RPMI8226 (cell line): ENCODE results near the gene FLT3.
"Not testable (repeated sequence)": the region's sequence is repeated elsewhere in the genome, so short reads cannot be mapped to it uniquely, and the experiment has no call there.

Source experiments
- DNase-seq: peaks from one replicate; pipeline ENCODE4 v3.0.0-alpha.2; 2015

Gene FLT3

DNA sequence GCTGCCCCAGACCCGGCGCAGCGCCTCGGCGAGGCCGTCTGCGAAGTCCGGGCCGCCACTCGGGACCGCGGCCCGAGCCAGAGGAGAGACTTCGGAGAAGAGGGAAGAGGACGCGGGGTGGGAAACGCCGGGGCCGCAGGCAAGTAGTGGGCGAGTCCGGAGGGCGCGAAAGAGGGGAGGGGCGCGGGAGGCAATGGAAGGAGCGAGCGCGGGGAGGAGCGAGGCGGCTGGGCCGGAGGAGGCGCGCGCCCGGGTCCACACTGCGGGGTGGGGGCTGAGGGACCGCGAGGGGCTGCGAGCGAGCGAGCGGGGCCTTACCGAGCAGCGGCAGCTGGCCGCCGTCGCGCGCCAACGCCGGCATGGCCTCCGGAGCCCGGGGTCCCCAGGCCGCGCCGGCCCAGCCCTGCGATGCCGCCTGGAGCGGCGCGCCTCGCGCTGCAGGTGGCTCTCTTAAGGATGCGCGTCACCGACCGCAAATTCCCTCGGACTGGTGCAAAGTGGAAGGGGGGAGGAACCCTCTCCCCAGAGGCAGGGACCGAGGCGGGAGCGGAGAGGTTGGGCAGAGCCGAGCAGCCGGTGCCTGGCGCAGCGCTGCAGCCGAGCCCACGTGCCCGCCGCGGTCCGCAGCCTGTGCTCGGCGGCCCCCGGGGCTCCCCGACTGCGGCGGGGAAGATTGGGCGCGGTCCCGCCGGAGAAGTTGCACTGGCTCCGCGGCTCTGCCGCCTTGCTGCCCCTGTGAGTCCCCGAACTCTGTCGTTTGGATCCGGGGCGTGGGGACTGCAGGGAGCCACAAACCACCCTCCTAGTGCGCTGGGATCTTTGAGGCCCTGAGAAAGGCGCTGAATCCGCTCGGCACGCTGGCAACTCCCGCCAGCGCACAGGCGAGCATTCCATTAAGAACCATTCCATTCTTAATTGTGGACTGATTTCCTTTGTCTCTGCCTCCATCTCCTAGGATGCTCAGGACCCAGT lies at the start of gene FLT3:
TSS of gene FLT3 (minus strand) at position 427 of the 972 bp plus-strand sequence. CDS start at position 361, 66 bp downstream.
- peak; percentile 80 for DNase-seq

GRCh38 chr13:28147495-28147894 lies 47.1 kb upstream of the FLT3 start:
- DNase-seq, result no peak

DNA sequence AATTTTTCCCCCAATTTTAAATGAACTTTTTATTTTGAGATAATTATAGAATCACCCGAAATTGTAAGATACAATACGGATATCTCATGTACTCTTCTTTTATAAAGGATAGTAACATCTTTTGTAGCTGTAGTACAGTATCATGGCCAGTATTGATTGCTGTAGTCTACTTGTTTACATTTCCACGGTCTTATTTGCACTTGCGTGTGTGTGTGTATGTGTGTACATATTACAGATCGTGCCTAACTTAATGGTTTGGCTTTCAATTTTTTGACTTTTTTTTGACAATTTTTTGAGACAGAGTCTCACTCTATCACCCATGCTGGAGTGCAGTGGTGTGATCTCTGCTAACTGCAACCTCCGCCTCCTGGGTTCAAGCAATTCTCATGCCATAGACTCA lies 44.7 kb upstream of the FLT3 start:
- no peak for DNase-seq

GRCh38 chr13:28141542-28141941 lies 41.2 kb upstream of the FLT3 start:
- DNase-seq, result not testable (repeated sequence)

DNA sequence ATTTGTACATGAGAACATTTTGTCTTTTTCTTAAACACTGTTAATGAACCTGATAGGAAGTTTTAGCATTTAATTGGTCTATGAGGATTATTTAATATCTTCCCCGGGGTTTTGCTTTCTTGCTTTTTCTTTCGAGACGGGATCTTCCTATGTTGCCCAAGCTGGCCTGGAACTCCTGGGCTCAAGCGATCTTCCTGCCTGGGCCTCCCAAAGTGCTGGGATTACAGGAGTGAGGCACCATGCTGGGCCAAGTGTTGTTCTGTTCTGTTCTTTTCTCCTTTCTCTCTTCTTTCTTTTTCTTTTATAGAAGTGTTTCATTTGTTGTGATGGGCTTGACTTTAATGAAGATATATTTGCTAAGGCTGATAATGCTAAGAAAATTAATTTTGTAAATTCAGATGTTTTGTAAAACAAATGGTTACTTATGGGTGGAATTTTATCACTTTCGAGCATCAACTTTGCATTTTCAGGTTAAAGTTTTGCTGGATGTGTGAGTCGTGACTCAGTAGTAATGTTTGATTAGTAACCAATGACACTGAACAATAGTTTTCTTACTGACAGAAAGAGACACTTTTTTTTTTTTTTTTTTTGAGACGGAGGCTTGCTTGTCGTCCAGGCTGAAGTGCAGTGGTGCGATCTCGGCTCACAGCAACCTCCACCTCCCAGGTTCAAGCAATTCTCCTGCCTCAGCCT lies 40.2 kb upstream of the FLT3 start:
- no peak for DNase-seq

DNA sequence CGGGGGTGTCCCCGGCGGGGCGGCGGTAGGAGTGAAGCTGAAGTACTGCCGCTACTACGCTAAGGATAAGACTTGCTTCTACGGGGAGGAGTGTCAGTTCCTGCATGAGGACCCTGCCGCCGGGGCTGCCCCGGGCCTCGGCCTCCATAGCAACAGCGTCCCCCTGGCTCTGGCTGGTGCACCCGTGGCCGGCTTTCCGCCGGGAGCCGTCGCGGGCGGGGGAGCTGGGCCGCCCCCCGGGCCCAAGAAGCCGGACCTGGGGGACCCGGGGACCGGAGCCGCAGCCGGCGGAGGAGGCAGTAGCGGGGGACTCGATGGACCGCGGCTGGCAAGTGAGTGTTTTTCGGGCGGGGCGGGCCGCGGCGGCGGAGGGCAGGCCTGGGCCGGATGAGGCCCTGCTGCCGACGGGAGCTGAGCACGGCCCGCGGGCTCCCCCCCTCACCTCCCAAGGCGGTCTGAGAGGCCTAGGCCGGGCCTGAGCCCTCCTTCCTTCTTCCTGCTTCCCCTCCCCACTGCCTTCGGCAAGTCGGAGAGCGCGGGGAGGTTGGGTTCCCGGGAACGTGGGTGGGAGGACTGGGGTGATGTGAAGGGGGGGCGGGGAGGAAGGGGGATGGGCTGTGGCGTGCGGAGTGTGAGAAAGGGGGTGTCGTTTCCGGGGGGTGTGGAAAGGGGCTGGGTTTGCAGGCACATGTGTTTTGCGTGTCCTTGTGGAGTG lies 38.5 kb upstream of the FLT3 start:
- DNase-seq, result peak; percentile 80

DNA sequence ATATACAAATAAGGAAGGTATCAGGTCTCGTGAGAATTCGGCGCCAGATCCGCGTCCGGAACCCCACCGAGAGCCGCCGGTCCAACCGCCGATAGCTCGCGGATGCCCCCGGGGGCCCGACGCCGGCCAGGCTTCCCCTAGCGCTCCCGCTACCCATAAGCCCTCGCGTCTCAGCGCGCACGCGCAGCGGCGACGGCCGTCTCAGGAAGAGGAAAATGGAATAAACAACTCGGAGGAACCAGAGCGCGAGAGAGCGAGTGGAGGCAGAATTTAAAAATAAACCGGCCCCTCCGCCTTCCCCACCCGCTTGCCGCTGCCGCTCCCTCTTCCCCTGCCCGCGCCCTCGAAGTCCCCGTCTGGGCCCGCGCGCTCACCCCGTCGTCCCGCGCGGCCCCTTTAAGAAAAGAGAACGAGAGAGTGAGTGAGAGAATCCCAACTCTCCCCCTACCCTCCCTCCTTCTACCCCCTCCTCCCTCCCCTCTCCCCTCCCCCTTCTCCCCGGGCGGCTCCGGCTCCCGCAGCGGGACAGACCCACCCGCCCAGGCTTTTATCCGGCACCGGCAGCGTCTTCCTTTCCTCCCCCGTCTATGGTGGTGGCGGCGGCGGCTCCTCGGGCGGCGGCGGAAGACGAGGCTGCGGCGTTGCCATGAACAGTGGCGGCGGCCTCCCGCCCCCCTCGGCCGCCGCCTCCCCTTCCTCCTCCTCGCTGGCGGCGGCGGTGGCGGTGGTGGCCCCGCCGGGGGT lies 37.8 kb upstream of the FLT3 start, which contains the start of gene PAN3:
TSS of gene PAN3 (plus strand) at position 534 of the 744 bp plus-strand sequence. CDS start at position 647, 113 bp downstream.
- DNase-seq, result peak; percentile 90

- peak; percentile 34 for DNase-seq
These were observed 37.2 kb upstream of the FLT3 start for GRCh38 chr13:28137596-28137995.

- DNase-seq, result peak; percentile 19
These were observed 36.5 kb upstream of the FLT3 start for GRCh38 chr13:28136916-28137315.

GRCh38 chr13:28131646-28132045 lies 31.3 kb upstream of the FLT3 start:
- no peak for DNase-seq

GRCh38 chr13:28129911-28130693 lies 29.7 kb upstream of the FLT3 start:
- no peak for DNase-seq

GRCh38 chr13:28128926-28129325 lies 28.6 kb upstream of the FLT3 start:
- DNase-seq, result no peak

- peak; percentile 34 for DNase-seq
These were observed 27.7 kb upstream of the FLT3 start for GRCh38 chr13:28128030-28128429.

DNA sequence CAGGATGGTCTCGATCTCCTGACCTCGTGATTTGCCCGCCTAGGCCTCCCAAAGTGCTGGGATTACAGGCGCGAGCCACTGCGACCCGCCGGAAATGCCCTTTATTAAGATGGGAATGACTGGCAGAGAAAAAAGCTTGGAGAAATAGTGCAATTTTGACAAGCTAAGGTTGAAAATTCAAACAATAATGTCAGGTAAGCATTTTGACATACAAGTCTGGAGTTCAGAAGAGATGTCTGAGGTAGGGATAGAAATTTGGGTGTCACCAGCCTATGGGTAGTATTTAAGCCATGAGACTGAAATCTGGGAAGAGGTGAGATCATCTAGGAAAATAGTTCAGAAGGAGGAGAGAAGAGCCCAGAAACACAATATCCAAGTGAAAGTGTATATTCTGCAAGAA lies 20.8 kb upstream of the FLT3 start:
- DNase-seq, result no peak

GRCh38 chr13:28120317-28120716 lies 19.9 kb upstream of the FLT3 start:
- no peak for DNase-seq

- DNase-seq, result peak; percentile 65
These were observed 17.5 kb upstream of the FLT3 start for GRCh38 chr13:28117689-28118377.

- DNase-seq, result no peak
These were observed 16.4 kb upstream of the FLT3 start for GRCh38 chr13:28116736-28117135.

- DNase-seq, result no peak
These were observed 10.0 kb upstream of the FLT3 start for GRCh38 chr13:28110414-28110813.

GRCh38 chr13:28106976-28107375 lies 6.6 kb upstream of the FLT3 start:
- DNase-seq, result no peak

DNA sequence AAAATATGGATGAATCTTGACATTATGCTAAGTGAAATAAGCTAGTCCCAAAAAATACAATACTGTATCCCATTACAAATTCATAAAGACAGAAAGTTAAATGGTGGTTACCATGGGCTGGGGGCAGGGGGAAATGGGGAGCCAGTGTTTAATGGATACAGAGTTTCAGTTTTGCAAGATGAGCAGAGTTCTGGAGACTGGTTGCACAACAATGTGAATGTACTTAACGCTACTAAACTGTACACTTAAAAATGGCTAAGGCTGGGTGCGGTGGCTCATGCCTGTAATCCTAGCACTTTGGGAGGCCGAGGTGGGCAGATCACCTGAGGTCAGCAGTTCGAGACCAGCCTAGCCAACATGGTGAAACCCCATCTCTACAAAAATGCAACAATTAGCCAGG lies 1.5 kb upstream of the FLT3 start:
- not testable (repeated sequence) for DNase-seq
